ENCODE results near the gene MT1F. TPM values are rescaled to one million over a fixed set of nuclear protein-coding genes. Genes with fewer than 3 reads are reported as not detected.

The MT1F gene
- total RNA-seq, 1 donor from 2014 or later: 36.6 TPM

DNA sequence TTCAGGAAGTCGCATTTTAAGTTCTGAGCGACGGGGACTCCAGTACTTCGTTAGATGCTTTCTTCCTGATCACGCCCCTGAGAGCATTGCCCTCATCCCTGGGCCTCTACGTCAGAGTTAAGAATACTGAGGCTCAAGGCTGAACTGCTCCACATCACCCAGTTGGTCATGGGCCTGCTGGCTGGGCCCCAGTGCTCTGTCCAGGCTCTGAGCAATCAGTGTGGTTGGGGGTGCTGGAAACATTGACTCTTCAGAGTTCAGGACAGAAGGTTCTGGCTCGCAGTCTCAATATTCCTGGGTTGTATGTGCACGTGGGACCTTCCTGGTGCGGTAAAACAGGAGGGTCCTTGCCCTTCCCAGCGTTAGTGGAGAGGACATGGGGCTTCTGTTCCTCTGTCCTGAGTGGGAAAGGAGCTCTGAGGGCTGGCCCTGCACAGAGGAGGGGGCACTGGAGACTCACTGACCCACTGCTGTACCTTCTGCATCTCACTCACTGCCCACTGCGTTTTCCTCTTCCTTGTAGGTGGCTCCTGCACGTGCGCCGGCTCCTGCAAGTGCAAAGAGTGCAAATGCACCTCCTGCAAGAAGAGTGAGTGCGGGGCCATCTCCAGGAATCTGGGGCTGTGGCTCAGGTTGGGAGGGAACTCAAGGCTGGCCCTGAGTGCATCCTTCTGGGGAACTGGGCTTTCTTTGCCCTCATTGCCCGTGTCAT is 31.7 kb upstream of the MT1F start:
- DNase-seq (ENCODE audit: low spot score): peak; percentile 57

DNA sequence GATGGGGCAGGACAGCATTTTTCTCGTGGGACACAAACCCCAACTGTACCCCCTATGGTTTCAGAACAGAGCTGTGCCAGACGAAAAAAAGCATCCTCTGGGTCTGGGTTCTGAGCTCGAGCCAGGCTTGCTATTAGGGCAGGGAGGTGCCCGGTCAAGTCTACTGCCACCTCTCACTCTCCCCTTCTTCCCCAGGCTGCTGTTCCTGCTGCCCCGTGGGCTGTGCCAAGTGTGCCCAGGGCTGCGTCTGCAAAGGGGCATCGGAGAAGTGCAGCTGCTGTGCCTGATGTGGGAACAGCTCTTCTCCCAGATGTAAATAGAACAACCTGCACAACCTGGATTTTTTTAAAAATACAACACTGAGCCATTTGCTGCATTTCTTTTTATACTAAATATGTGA is 31.1 kb upstream of the MT1F start:
- no peak for DNase-seq (ENCODE audit: low spot score)

GRCh38 chr16:56628486-56629350 is 29.0 kb upstream of the MT1F start:
- DNase-seq (ENCODE audit: low spot score): no peak

GRCh38 chr16:56629531-56629930 is 28.2 kb upstream of the MT1F start:
- DNase-seq (ENCODE audit: low spot score): no peak

- no peak for DNase-seq (ENCODE audit: low spot score)
Measured at GRCh38 chr16:56630134-56630533, 27.6 kb upstream of the MT1F start.

- no peak for DNase-seq (ENCODE audit: low spot score)
Measured at GRCh38 chr16:56631197-56631596, 26.6 kb upstream of the MT1F start.

- no peak for DNase-seq (ENCODE audit: low spot score)
Measured at GRCh38 chr16:56631832-56632155, 26.0 kb upstream of the MT1F start.

DNA sequence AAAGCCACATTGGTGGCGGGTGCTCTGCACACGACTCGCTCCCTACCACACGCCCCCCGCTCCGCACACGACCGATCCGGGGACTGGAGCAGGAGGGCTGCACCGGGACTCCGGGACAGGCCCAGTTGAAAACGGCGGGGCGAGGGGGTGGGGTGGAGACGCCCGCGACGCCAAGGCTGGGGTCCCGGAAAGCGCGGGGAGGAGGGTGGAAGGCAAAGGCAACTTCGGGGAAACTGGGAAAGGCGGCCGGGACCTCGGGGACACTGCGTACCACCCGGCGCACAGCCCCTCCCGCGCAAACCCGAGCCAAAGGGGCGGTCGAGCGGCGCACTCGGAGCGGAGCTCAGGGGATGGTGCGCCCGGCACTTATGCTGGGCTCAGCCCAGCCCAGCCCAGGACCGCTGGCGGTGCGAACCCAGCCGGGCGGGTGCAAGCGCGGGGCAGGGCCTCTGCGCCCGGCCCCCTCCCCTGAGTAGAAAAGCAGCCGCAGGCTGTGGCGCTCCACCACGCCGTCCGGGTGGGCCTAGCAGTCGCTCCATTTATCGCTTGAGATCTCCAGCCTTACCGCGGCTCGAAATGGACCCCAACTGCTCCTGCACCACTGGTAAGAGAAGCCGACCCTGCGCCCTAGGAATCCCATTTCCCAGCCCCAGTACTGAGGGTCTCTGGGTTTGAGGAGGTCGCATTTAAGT is 25.5 kb upstream of the MT1F start, which contains the start of gene MT1M:
TSS of gene MT1M (plus strand) at position 504 of the 692 bp plus-strand sequence. CDS start at position 577, 73 bp downstream.
- no peak for DNase-seq (ENCODE audit: low spot score)

GRCh38 chr16:56632848-56633365 is 24.9 kb upstream of the MT1F start:
- no peak for DNase-seq (ENCODE audit: low spot score)

GRCh38 chr16:56633535-56633934 is 24.2 kb upstream of the MT1F start:
- DNase-seq (ENCODE audit: low spot score): no peak

DNA sequence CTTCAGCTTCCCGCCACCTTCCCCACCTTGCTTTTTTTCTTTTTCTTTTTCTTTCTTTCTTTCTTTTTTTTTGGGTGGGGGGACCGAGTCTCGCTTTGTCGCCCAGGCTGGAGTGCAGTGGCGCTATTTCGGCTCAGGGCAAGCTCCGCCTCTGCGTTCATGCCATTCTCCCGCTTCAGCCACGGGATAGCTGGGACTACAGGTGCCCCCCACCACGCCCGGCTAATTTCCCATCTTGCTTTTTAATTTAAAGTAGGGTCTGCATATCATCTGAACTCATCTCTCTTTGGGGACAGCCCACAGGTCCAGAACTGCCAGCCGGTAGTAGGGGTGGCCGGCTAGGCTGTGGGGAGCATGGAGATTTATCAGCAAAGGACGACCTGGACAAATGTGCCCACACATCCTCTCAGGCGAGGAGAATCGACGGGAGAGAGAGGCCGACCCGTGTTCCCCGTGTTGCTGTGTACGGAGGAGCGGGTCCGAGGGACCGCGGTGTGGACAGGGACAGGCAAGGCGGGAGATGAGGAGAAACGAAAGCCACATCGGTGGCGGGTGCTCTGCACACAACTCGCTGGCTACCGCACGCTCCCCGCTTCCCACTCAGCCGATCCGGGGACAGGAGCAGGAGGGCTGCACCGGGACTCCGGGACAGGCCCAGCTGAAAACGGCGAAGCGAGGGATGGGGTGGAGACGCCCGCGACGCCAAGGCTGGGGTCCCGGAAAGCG is 22.9 kb upstream of the MT1F start:
- no peak for DNase-seq (ENCODE audit: low spot score)

DNA sequence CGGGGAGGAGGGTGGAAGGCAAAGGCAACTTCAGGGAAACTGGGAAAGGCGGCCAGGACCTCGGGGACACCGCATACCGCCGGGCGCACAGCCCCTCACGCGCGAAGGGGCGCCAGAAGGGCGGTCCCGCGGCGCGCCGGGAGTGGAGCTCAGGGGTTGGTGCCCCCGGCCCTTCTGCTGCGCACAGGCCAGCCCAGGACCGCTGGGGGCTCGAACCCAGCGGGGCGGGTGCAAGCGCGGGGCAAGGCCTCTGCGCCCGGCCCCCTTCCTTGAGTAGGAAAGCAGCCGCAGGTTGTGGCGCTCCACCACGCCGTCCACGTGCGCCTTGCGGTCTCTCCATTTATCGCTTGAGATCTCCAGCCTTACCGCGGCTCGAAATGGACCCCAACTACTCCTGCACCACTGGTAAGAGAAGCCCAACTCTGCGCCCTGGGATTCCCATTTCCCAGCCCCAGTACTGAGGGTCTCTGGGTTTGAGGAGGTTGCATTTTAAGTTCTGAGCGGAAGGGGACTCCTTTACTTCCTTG is 22.3 kb upstream of the MT1F start:
- DNase-seq (ENCODE audit: low spot score): no peak

DNA sequence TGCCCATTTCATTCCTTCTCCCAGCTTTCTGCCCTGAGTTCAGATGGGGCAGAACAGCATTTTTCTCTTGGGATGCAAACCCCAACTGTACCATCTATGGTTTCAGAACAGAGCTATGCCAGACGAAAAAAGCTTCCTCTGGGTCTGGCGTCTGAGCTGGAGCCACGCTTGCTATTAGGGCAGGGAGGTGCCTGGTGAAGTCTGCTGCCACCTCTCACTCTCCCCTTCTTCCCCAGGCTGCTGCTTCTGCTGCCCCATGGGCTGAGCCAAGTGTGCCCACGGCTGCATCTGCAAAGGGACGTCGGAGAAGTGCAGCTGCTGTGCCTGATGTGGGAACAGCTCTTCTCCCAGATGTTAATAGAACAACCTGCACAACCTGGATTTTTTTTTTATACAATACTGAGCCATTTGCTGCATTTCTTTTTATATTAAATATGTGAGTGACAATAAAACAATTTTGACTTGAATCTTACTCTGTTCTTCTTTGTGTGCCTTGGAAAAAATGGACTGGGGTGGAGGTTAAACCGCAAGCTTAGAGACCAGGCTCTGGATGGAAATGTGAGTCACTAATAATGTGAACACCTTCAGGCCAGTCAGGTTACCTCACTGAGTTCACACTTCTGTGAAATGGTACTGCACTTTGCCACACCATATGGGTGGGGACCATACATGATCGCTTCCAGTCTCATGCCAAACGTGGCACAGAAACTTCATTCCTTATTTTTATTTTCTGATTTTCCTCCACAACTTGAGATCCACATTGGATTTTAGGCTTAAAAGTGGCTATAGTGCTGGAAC is 20.9 kb upstream of the MT1F start:
- no peak for DNase-seq (ENCODE audit: low spot score)

DNA sequence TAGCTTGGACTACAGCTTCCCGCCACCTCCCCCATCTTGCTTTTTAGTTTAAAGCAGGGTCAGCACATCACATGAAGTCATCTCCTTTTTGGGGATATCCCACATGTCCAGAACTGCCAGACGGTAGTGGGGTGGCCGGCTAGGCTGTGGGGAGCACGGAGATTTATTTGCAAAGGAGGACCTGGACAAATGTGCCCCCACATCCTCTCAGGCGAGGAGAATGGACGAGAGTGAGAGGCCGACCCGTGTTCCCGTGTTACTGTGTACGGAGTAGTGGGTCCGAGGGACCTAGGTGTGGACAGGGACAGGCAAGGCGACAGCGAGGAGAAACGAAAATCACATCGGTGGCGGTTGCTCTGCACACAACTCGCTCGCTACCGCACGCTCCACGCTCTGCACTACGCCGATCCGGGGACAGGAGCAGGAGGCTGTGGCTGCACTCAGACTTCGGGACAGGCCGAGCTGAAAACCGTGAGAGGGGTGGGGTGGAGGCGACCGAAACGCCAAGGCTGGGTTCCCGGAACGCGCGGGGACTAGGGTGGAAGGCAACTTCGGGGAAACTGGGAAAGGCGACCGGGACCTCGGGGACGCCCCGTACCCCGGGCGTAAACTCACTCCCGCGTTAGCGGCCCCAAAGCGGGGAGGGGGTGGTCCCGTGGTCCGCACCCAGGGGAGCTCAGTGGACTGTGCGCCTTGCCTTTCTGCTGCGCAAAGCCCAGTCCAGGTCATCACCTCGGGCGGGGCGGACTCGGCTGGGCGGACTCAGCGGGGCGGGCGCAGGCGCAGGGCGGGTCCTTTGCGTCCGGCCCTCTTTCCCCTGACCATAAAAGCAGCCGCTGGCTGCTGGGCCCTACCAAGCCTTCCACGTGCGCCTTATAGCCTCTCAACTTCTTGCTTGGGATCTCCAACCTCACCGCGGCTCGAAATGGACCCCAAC is 19.7 kb upstream of the MT1F start, which contains the start of gene MT1A:
TSS of gene MT1A (plus strand) at position 853 of the 937 bp plus-strand sequence. CDS start at position 926, 73 bp downstream.
- peak; percentile 64 for DNase-seq (ENCODE audit: low spot score)

DNA sequence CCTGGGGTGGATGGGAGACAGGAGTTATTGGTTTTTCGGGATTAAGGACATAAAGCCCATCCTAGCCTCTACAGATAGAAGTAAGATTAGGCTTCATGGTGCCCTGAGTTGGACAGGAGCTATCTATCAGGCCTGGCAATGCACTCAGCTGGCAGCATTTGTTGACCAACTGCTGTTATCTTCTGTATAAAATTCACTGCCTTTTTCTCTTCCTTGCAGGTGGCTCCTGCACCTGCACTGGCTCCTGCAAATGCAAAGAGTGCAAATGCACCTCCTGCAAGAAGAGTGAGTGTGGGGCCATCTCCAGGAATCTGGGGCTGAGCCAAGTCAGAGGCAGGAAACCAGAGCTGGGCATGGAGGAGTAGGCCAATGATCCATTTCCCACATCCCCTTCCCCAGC is 18.7 kb upstream of the MT1F start:
- no peak for DNase-seq (ENCODE audit: low spot score)

GRCh38 chr16:56640076-56640475 is 17.7 kb upstream of the MT1F start:
- DNase-seq (ENCODE audit: low spot score): no peak

- DNase-seq (ENCODE audit: low spot score): no peak
Measured at GRCh38 chr16:56641166-56641565, 16.6 kb upstream of the MT1F start.

- DNase-seq (ENCODE audit: low spot score): peak; percentile 69
Measured at GRCh38 chr16:56643080-56643778, 14.5 kb upstream of the MT1F start.

- DNase-seq (ENCODE audit: low spot score): no peak
Measured at GRCh38 chr16:56643833-56644232, 13.9 kb upstream of the MT1F start.
